H1 (cell line): ENCODE measurements around the gene RFX6. TPM values are rescaled to one million over a fixed set of nuclear protein-coding genes. Genes with fewer than 3 reads are reported as not detected.

Source experiments
- CTCF ChIA-PET: fragments of 300-600 bp; sonication (Branson Sonifier 250); formaldehyde crosslinking; loops from one replicate; lab custom pipeline; 2021; ENCODE audit not compliant: partially characterized antibody; lab: Charles Lee
- POLR2A ChIA-PET: fragments of 300-600 bp; sonication (Branson Sonifier 250); formaldehyde crosslinking; loops from one replicate; lab custom pipeline; 2021; ENCODE audit warnings: inconsistent platforms; ENCODE audit not compliant: partially characterized antibody; lab: Charles Lee
- DNase-seq, 2 experiments: peaks; one replicate each; pipeline versions ENCODE4 v3.0.0 to v3.0.0-alpha.2; 2010 to 2022; ENCODE audit warnings: low spot score in 2 of 2, low read depth in 1 of 2, mixed read lengths in 1 of 2
- FAIRE-seq: peaks from 2 replicates; lab custom pipeline; 2011; peaks lifted over from hg19 to GRCh38; lab: Jason Lieb, UNC
- H2AFZ ChIP-seq: 2 replicates; pipeline ENCODE4 v1.8.1; 2012; ENCODE audit warnings: low read length, inconsistent platforms
- H2AK5ac ChIP-seq: 2 replicates; pipeline ENCODE4 v1.6.1; 2013; ENCODE audit warnings: low read depth, low read length
- H2BK120ac ChIP-seq: replicated peaks from 2 replicates; pipeline ENCODE3; 2013; ENCODE audit warnings: low read depth, low read length, inconsistent platforms
- H2BK12ac ChIP-seq: 2 replicates; pipeline ENCODE4 v1.6.1; 2013; ENCODE audit warnings: low read depth, low read length
- H2BK15ac ChIP-seq: 2 replicates; pipeline ENCODE4 v1.6.1; 2013; ENCODE audit warnings: low read length
- H2BK20ac ChIP-seq: 2 replicates; pipeline ENCODE4 v1.6.1; 2013; ENCODE audit warnings: low read length
- H2BK5ac ChIP-seq: 2 replicates; pipeline ENCODE4 v1.6.1; 2013; ENCODE audit warnings: low read depth, low read length
- H3K14ac ChIP-seq: 2 replicates; pipeline ENCODE4 v1.6.1; 2013; ENCODE audit warnings: inconsistent platforms; ENCODE audit not compliant: insufficient read length
- H3K18ac ChIP-seq: 2 replicates; pipeline ENCODE4 v1.6.1; 2013; ENCODE audit warnings: low read length; ENCODE audit errors: extremely low read depth
- H3K23ac ChIP-seq: 2 replicates; pipeline ENCODE4 v1.6.1; 2013; ENCODE audit warnings: inconsistent platforms; ENCODE audit not compliant: insufficient read length
- H3K23me2 ChIP-seq: 2 replicates; pipeline ENCODE4 v1.6.1; 2013; ENCODE audit warnings: low read depth, low read length
- H3K27ac ChIP-seq: 2 replicates; pipeline ENCODE4 v1.6.1; 2011; ENCODE audit warnings: low read depth, low read length, inconsistent platforms
- H3K27me3 ChIP-seq, 4 experiments: replicated peaks in 1 of 4; 1 replicate in 1 of 4; 2 replicates in 3 of 4; pipeline versions ENCODE4 v1.6.1 to v1.8.1; 2011 to 2013; ENCODE audit warnings: low read length in 3 of 4, mild to moderate bottlenecking in 3 of 4, inconsistent platforms in 2 of 4, mixed read lengths in 2 of 4, moderate library complexity in 1 of 4; ENCODE audit not compliant: control insufficient read depth in 3 of 4, insufficient read depth in 3 of 4; ENCODE audit errors: extremely low read depth in 1 of 4
- H3K36me3 ChIP-seq, 4 experiments: 2 replicates each; pipeline versions ENCODE4 v1.6.1 to v1.8.1; 2011 to 2013; ENCODE audit warnings: mild to moderate bottlenecking in 4 of 4, low read length in 3 of 4, moderate library complexity in 2 of 4, control low read depth in 1 of 4, inconsistent platforms in 1 of 4; ENCODE audit not compliant: insufficient read depth in 4 of 4, control insufficient read depth in 2 of 4
- H3K4ac ChIP-seq: replicated peaks from 2 replicates; pipeline ENCODE3; 2013; ENCODE audit warnings: low read length, low read depth, mixed read lengths, inconsistent platforms; ENCODE audit not compliant: insufficient read length
- H3K4me1 ChIP-seq, 4 experiments: replicated peaks in 1 of 4; 1 replicate in 1 of 4; 2 replicates in 3 of 4; pipeline versions ENCODE4 v1.6.1 to v1.8.1; 2011 to 2013; ENCODE audit warnings: low read length in 3 of 4, inconsistent platforms in 2 of 4, mixed read lengths in 1 of 4; ENCODE audit not compliant: insufficient read depth in 4 of 4, control insufficient read depth in 3 of 4
- H3K4me2 ChIP-seq, 2 experiments: 2 replicates each; pipeline versions ENCODE4 v1.6.1 to v1.8.1; 2011 to 2013; ENCODE audit warnings: low read depth in 2 of 2, low read length in 2 of 2, control low read depth in 1 of 2, inconsistent platforms in 1 of 2, mild to moderate bottlenecking in 1 of 2; ENCODE audit not compliant: insufficient read depth in 1 of 2
- H3K4me3 ChIP-seq, 4 experiments: fragments of 200-600, 300-600 bp in 1 of 4; sonication (generic), shearing (Covaris generic), sonication (Bioruptor Twin) in 1 of 4; 2 replicates each; pipeline versions ENCODE4 v1.5.1 to v1.8.1; 2011 to 2016; ENCODE audit warnings: low read length in 4 of 4, low read depth in 3 of 4, control low read depth in 2 of 4, inconsistent platforms in 2 of 4, mild to moderate bottlenecking in 2 of 4, mixed read lengths in 1 of 4, moderate library complexity in 1 of 4; ENCODE audit not compliant: insufficient read depth in 2 of 4; ENCODE audit errors: extremely low read depth in 1 of 4
- H3K56ac ChIP-seq: replicated peaks from 2 replicates; pipeline ENCODE3; 2013; ENCODE audit warnings: low read depth, mild to moderate bottlenecking, mixed read lengths, low read length, inconsistent platforms; ENCODE audit not compliant: insufficient read length
- H3K79me1 ChIP-seq: 2 replicates; pipeline ENCODE4 v1.6.1; 2013; ENCODE audit warnings: low read depth, low read length, control low read depth
- H3K79me2 ChIP-seq, 2 experiments: 2 replicates each; pipeline versions ENCODE4 v1.6.1 to v1.8.1; 2012 to 2013; ENCODE audit warnings: low read length in 2 of 2, mild to moderate bottlenecking in 2 of 2, inconsistent platforms in 1 of 2; ENCODE audit not compliant: insufficient read depth in 2 of 2, control insufficient read depth in 1 of 2
- H3K9ac ChIP-seq, 4 experiments: replicated peaks in 1 of 4; 1 replicate in 1 of 4; 2 replicates in 3 of 4; pipeline versions ENCODE4 v1.6.1 to v1.8.1; 2011 to 2013; ENCODE audit warnings: low read depth in 3 of 4, low read length in 3 of 4, control low read depth in 2 of 4, mild to moderate bottlenecking in 2 of 4, moderate library complexity in 2 of 4, inconsistent platforms in 1 of 4; ENCODE audit errors: extremely low read depth in 1 of 4
- H3K9me3 ChIP-seq, 2 experiments: 2 replicates each; pipeline versions ENCODE4 v1.6.1 to v1.8.1; 2012 to 2013; ENCODE audit warnings: mild to moderate bottlenecking in 2 of 2, moderate library complexity in 2 of 2, control low read depth in 1 of 2, inconsistent platforms in 1 of 2, low read depth in 1 of 2, low read length in 1 of 2, mixed read lengths in 1 of 2; ENCODE audit not compliant: insufficient read depth in 2 of 2
- H4K20me1 ChIP-seq, 2 experiments: replicated peaks in 1 of 2; 2 replicates each; pipeline versions ENCODE3 to v1.8.1; 2011 to 2013; ENCODE audit warnings: inconsistent platforms in 2 of 2, low read length in 2 of 2, mild to moderate bottlenecking in 1 of 2; ENCODE audit not compliant: insufficient read depth in 2 of 2, control insufficient read depth in 1 of 2
- H4K5ac ChIP-seq: 2 replicates; pipeline ENCODE4 v1.6.1; 2013; ENCODE audit warnings: low read length, low read depth, mixed read lengths, inconsistent platforms; ENCODE audit not compliant: insufficient read length
- H4K8ac ChIP-seq: 2 replicates; pipeline ENCODE4 v1.8.0; 2013; ENCODE audit warnings: mild to moderate bottlenecking, moderate library complexity, low read length, inconsistent platforms; ENCODE audit not compliant: insufficient read depth; ENCODE audit errors: extremely low read depth
- H4K91ac ChIP-seq: replicated peaks from 2 replicates; pipeline ENCODE3; 2013; ENCODE audit warnings: low read length, mixed read lengths, inconsistent platforms; ENCODE audit not compliant: insufficient read length
- CHD2 ChIP-seq: IDR thresholded peaks from 2 replicates; pipeline ENCODE4 v1.6.1; 2012; ENCODE audit warnings: low read length, improper control_type of control experiment
- EGR1 ChIP-seq: IDR thresholded peaks from 2 replicates; pipeline ENCODE4 v1.6.1; 2011; ENCODE audit warnings: low read depth, low read length, borderline replicate concordance
- POLR2A ChIP-seq, 2 experiments: IDR thresholded peaks; 1 replicate in 1 of 2; 2 replicates in 1 of 2; pipeline ENCODE4 v1.6.1; 2011; ENCODE audit warnings: low read depth in 2 of 2, low read length in 2 of 2, mild to moderate bottlenecking in 2 of 2; ENCODE audit errors: control extremely low read depth in 1 of 2
- RAD21 ChIP-seq, 2 experiments: IDR thresholded peaks in 1 of 2; conservative IDR thresholded peaks in 1 of 2; 2 replicates each; pipeline ENCODE4 v1.6.1; 2011; ENCODE audit warnings: low read depth in 2 of 2, low read length in 2 of 2, improper control_type of control experiment in 1 of 2, inconsistent platforms in 1 of 2, mild to moderate bottlenecking in 1 of 2, moderate library complexity in 1 of 2
- SP2 ChIP-seq: IDR thresholded peaks from 2 replicates; pipeline ENCODE4 v1.6.1; 2012; ENCODE audit warnings: mild to moderate bottlenecking, low read length, inconsistent platforms
- polyA plus RNA-seq, 7 experiments: library from polyadenylated mRNA; depleted of rRNA in 3 of 7; stranded (reverse) in 5 of 7; unstranded in 2 of 7; fragments of >200 nt in 5 of 7; fragments of 200-250 nt in 2 of 7; gene quantifications; 1 replicate in 5 of 7; 2 replicates in 1 of 7; 4 replicates in 1 of 7; pipeline versions ENCODE4 v1.2.1 to v1.2.3, GENCODE V29; 2011 to 2013; ENCODE audit warnings: missing spikeins in 2 of 7, mixed read lengths in 2 of 7
- total RNA-seq: library from RNA; stranded (reverse); fragmentation: NEBNext Ultra II Directional; extraction: Animal tissue kit (Norgen Biotek cat#: 25700); gene quantifications from 2 replicates; pipeline ENCODE4 v1.2.1, GENCODE V29; 2021

Gene RFX6
- total and polyA plus RNA-seq, 2 of the 8 experiments (the other 6 are each of a cell fraction or from before 2014, with no cell fraction given) = not detected

- H2BK120ac ChIP-seq = no peak overlapping the region
- no peak overlapping the region for H3K4me3 ChIP-seq
- CTCF ChIA-PET = interaction anchor here (0.8 to 1.6 kb wide), 3 partner anchors 88 to 231 kb away, joined by 3 to 12 read pairs (median 4); no protein-coding TSS in a partner anchor
- no peaks in the 10 kb centered on the region for H3K79me2 ChIP-seq
- peaks cover 6 to 21% (median 15%) of the 10 kb centered on the region in 4 experiments for H3K27me3 ChIP-seq
- H3K4me2 ChIP-seq = no peak overlapping the region
- no peak overlapping the region for H3K9ac ChIP-seq
- no peak overlapping the region for H3K56ac ChIP-seq
- H3K4me1 ChIP-seq = peaks cover 0 to 3% (median 0%) of the 10 kb centered on the region in 4 experiments; a peak in 1 of 7 replicates
- FAIRE-seq (no peak), DNase-seq (no peak)
- H4K8ac ChIP-seq = no peak overlapping the region
- no peak overlapping the region for H3K23ac ChIP-seq
- H3K9me3 ChIP-seq = no peaks in the 10 kb centered on the region
- H3K14ac ChIP-seq = no peak overlapping the region
- H3K18ac ChIP-seq = no peak overlapping the region
- no peak overlapping the region for H2AFZ ChIP-seq
- no peak overlapping the region for H4K91ac ChIP-seq
- no peak overlapping the region for H2BK20ac ChIP-seq
- H3K23me2 ChIP-seq = peaks cover 8% of the 10 kb centered on the region; the same call in 1 of the 2 replicates
- H2AK5ac ChIP-seq = no peak overlapping the region
- peaks cover 0 to 2% of the 10 kb centered on the region in 2 experiments for H4K20me1 ChIP-seq
- H3K79me1 ChIP-seq = no peaks in the 10 kb centered on the region
- no peak overlapping the region for H3K27ac ChIP-seq
- no peaks in the 10 kb centered on the region for H3K36me3 ChIP-seq
- no peak overlapping the region for H4K5ac ChIP-seq
- POLR2A ChIA-PET = no interaction called here
- no peak overlapping the region for H2BK15ac ChIP-seq
- TF ChIP-seq POLR2A (IDR thresholded peaks at IDR 0.05; ENCODE audit: control extremely low read depth in 1 of 2, low read depth in 2 of 2, low read length in 2 of 2) = no peak
- peak in 1 of 2 experiments; percentile 19; a peak in 1 of 4 replicates for TF ChIP-seq RAD21 (IDR thresholded peaks at IDR 0.05 in 1 of 2, conservative IDR thresholded peaks at IDR 0.05 in 1 of 2; ENCODE audit: low read depth in 2 of 2, low read length in 2 of 2)
- no peak for TF ChIP-seq CHD2
- TF ChIP-seq EGR1 = no peak
- no peak for TF ChIP-seq SP2
- TF ChIP-seq, all 59 proteins: peak for 1
- no peak overlapping the region for H2BK5ac ChIP-seq
- no peak overlapping the region for H3K4ac ChIP-seq
- no peak overlapping the region for H2BK12ac ChIP-seq
These were observed 4.2 kb downstream of the RFX6 start for GRCh38 chr6:116881236-116881635.
